Activated CD4-positive, alpha-beta T cell treated with anti-CD3 and anti-CD28 coated beads for 1 hour (primary cell): Measurements from ENCODE around the gene ARHGAP20.

Source experiments
- DNase-seq: peaks from one replicate; pipeline ENCODE4 v3.0.0-alpha.2; 2020

Gene ARHGAP20

GRCh38 chr11:110600322-110600721 is 111.9 kb downstream of the ARHGAP20 start:
- DNase-seq = no peak

- no peak for DNase-seq
Observed at GRCh38 chr11:110599207-110599606, 113.0 kb downstream of the ARHGAP20 start.

DNA sequence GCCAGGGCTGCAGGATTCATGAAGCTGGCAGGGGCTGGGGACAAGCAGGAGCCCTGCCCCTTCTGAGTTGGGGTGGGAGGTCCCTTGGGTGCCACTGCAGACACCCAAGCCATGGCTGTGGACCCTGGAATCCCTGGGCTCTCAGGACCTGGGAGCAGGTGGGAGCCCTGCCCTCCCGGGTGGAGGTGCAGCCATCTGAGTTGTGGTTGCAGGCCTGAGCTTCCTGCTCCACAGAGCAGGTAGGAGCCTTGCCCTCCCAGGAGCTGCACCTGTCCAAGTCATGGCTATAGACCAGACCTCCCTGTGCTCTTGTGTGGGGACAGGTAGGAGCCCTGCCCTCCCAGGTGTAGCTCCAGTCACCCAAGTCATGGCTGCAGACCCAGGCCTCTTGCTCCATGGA is 113.5 kb downstream of the ARHGAP20 start:
- no peak for DNase-seq

GRCh38 chr11:110587972-110588371 is 124.3 kb downstream of the ARHGAP20 start:
- no peak for DNase-seq

DNA sequence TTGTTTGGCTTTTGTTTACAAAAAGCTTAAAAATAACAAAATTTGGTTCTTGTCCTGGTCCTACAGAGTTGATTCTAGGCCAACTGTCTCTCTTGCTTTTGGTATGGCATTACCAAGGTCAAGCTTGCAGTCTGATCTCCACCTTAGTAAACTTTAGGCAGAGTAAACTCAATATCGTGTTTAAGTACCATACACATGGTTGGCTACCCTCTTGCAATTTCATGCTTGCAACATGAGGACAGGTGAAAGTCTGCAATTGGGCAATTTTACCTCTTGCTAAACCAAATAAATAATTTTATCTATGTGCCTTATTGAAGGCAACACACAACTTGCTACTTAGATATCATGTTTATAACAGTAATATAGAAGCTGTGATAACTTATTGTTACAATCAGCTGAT is 125.1 kb downstream of the ARHGAP20 start:
- no peak for DNase-seq

DNA sequence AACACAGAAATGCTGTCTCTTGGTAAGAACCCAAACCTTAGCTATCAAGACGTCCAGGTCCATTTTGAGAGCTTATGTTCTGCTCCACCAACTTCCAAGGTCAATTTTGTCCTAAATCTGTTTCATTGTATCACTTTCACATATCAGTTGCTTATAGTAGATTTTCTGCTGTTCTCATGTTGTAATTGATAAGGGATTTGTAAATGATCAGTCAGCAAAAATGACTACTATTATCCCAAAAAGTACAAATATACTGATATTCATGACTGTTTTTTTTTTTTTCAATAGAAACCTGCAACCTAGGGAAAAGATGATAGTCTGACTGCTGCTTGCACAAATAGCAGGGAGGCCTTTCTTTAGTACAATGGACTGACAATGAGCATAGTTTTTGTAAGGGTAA is 128.1 kb downstream of the ARHGAP20 start:
- DNase-seq = no peak

DNA sequence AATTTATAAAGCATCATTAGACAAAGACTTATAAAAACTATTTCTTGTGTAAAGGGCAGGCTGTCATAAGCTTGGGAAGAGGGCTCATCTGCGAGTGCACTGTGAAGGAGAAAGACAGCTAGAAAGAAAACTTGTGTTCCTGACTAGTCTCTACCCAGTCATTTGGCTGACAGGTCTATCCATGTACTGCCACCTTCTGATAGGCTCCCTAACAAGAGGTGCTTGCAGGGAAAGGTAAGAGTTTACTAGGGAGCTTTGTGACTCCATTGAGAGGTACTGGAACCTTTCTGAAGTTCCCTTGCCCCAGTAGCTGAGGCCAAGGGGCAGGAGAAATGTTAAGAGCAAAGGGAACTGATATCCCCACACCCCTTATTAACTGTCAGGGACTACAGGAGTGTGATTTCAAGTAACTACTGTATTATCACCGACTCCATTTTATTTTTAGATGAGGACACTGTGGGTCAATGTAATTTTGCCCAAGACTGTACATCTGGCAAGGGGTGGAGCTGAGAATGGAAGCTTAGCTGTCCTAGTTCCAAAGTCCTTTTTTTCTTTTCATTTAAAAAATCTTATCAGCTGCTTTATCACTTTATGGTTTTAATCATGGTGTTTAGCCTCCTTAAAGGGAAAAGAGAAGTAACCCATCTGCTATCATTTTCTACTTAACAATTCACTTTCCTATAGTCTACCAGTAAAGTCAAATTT is 129.4 kb downstream of the ARHGAP20 start:
- DNase-seq = no peak

GRCh38 chr11:110580571-110580970 is 131.7 kb downstream of the ARHGAP20 start:
- DNase-seq = no peak

DNA sequence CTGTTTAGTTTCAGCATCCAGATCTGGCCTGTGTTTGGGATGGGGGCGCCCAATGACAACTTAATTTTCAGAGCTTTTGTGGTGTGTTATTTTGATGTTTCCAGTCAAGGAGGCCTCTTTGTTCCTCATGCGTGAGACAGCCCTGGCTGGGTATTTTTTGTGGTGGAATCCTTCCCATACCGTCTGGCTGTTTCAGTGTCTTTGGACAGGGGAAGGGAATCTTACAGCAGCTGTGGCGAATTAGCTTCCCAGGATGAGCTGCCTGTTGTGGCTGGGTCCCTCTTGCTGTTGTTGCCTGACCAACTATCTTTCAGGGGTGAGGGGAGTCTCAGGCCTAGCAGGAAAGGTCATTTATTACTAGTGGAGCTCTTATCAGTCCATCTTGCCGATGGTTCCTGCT is 138.8 kb downstream of the ARHGAP20 start:
- DNase-seq = no peak

DNA sequence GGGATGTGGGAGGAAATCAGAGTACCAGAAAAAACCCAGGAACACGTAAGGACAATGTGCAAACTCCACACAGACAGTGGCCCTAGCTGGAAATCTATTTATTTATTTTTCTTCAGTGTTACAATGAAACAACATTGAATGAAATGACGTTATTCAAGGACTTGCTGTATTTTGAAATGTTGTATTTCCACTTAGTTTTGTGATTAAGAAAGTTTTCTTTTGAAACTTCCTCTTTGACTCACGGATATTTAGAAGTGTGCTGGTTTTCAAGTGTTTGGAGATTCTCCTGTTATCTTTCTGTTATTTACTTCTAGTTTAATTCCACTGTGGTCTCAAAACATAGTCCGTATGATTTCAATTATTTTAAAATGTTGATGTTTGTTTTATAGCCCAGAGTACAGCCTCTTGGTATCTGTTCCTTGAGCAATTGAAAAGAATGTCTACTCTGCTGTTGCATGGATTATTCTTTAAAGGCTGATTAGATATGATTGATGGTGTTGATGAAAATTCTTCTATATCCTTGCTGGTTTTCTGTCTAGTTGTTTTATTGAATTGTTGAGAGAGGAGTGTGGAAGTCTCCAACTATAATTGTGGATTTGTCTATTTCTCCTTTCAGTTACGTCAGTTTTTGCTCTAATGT is 141.0 kb downstream of the ARHGAP20 start:
- DNase-seq = no peak

DNA sequence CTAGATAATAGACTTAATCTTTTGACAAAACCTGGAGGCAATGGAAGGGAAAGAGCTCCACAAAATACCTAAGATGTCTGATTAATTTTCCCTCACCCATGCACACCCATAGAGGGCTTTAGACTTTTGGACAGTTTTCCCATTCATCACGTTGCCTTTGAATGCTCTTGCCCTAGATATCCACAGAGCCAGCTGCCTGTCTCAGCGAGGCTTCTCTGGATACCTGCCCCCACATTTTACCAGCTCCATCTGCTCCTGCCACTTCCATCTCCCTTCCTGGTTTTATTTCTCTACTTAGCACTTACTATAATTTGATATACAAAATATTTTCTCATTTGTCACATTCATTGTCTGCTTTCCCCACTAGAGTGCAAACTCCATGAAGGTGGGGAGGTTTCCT is 145.7 kb downstream of the ARHGAP20 start:
- DNase-seq = no peak

- DNase-seq = no peak
Observed at GRCh38 chr11:110565357-110566336, 146.6 kb downstream of the ARHGAP20 start.

GRCh38 chr11:110564676-110565356 is 147.4 kb downstream of the ARHGAP20 start:
- no peak for DNase-seq

DNA sequence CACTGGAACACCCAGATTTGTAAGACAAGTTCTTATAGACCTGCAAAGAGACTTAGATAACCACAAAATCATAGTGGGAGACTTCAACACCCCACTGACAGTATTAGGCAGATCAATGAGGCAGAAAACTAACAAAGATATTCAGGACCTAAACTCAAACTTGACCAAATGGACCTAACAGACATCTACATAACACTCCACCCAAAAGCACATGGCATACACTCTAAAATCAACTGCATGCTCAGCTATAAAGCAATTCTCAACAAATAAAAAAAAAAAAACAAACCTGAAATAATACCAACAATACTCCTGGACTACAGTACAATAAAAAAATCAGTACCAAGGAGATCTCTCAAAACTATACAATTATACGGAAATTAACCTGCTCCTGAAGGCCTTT is 167.5 kb downstream of the ARHGAP20 start:
- DNase-seq = no peak

DNA sequence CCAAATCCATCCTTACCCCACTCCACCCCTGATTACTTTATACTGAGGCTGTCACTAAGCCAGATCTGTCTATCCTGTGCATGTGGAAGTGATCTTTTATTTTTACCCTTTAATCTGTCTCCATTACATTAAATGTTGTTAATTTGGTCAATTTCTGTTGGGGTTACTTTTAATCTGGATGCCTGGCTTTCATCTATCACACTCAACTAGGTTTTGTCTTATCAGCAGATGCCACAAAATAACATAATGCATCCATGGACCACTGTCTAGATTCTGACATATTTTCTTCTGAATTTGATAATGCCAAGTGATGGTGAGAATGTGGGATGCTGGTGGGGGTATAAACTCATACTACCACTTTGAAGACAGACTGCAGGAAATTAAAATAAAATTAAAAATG is 174.1 kb downstream of the ARHGAP20 start:
- DNase-seq = no peak

DNA sequence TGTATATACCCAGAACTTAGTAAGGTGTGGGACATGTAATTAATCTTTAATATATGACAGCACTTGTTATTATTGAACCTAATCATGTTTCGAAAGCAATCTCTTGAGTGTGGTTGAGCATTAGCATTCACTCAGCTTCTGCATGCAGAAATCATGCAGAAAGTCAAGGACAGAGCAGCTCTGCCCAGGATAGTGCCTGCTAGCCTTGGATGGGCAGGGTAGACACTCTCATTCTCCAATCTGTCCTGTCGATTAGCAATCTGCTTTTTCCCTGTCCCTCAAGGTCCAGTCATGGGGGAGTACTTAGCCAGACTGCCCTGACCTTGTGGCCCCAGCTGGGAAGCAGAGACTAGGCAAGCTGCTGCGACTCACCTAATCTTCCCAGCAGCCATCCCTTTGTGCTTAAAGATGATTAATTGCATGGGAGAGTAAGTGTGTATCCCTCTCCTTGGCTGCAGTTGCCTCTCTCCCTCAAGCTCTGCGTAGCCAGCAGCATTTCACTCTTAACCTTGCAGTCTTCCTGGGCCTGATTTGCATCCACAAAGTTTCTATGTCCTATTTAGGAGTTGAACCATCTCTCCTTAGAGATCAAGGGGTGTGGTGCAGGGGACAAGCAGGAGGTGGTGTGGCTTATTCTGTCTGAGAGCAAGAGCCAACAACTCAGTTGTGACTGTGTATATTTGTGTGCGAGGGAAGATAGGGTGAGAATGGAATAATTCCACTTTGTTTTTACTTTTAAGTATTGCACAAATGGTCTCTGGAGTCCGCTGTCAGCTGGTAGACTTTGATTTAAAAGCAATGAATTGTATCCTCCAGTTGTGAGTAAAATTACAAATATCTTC is 181.1 kb downstream of the ARHGAP20 start:
- DNase-seq = no peak

GRCh38 chr11:110529043-110529442 is 183.2 kb downstream of the ARHGAP20 start:
- DNase-seq = no peak

DNA sequence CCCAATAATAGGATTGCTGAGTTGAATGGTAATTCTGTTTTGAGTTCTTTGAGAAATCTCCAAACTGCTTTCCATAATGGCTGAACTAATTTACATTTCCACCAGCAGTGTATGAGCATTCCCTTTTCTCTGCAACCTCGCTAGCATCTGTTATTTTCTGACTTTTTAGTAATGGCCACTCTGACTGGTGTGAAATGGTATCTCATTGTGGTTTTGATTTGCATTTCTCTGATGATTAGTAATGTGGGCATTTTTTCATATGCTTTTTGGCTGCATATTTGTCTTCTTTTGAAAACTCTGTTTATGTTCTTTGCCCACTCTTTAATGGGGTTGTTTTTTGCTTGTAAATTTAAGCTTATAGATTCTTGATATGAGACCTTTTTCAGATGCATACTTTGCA is 185.1 kb downstream of the ARHGAP20 start:
- no peak for DNase-seq
